Inflammatory macrophage treated with lipopolysaccharide for 4 hours (primary cell): Measurements from ENCODE around the gene APAF1.

ENCODE experiments used
- DNase-seq: peaks from one replicate; pipeline ENCODE4 v3.0.0-alpha.2; 2020

APAF1 gene

GRCh38 chr12:98669751-98670150 is 24.7 kb downstream of the APAF1 start:
- DNase-seq = no peak

- no peak for DNase-seq
Measured at GRCh38 chr12:98671459-98671858, 26.4 kb downstream of the APAF1 start.

- DNase-seq = peak; percentile 62
Measured at GRCh38 chr12:98674841-98675240, 29.8 kb downstream of the APAF1 start.

- no peak for DNase-seq
Measured at GRCh38 chr12:98678236-98678945, 33.3 kb downstream of the APAF1 start.

- DNase-seq = no peak
Measured at GRCh38 chr12:98678946-98679610, 34.0 kb downstream of the APAF1 start.

- no peak for DNase-seq
Measured at GRCh38 chr12:98679611-98680005, 34.5 kb downstream of the APAF1 start.

GRCh38 chr12:98684199-98684598 is 39.1 kb downstream of the APAF1 start:
- no peak for DNase-seq

- no peak for DNase-seq
Measured at GRCh38 chr12:98686603-98687002, 41.5 kb downstream of the APAF1 start.

- peak; percentile 67 for DNase-seq
Measured at GRCh38 chr12:98691351-98691750, 46.3 kb downstream of the APAF1 start.

- DNase-seq = no peak
Measured at GRCh38 chr12:98696036-98696646, 51.1 kb downstream of the APAF1 start.

- no peak for DNase-seq
Measured at GRCh38 chr12:98697209-98697608, 52.1 kb downstream of the APAF1 start.

- DNase-seq = no peak
Measured at GRCh38 chr12:98698603-98699463, 53.7 kb downstream of the APAF1 start.

GRCh38 chr12:98699586-98699985 is 54.5 kb downstream of the APAF1 start:
- DNase-seq = peak; percentile 68

GRCh38 chr12:98701166-98701565 is 56.1 kb downstream of the APAF1 start:
- no peak for DNase-seq

GRCh38 chr12:98709022-98709421 is 63.9 kb downstream of the APAF1 start:
- no peak for DNase-seq

GRCh38 chr12:98714426-98714825 is 69.3 kb downstream of the APAF1 start:
- no peak for DNase-seq

GRCh38 chr12:98719515-98720504 is 74.7 kb downstream of the APAF1 start:
- peak; percentile 1 for DNase-seq

GRCh38 chr12:98721204-98721702 is 76.2 kb downstream of the APAF1 start:
- DNase-seq = peak; percentile 5

GRCh38 chr12:98724384-98725155 is 79.5 kb downstream of the APAF1 start:
- DNase-seq = no peak

GRCh38 chr12:98725476-98726247 is 80.6 kb downstream of the APAF1 start:
- peak; percentile 23 for DNase-seq
